HG03103 (cell line): ENCODE data around the gene KIAA0930.
"Not testable (repeated sequence)": the region's sequence is repeated elsewhere in the genome, so short reads cannot be mapped to it uniquely, and the experiment has no call there.

ENCODE experiments used
- ATAC-seq: cut with Tn5 transposase; IDR thresholded peaks from one replicate; pipeline ENCODE4 v1.9.1; 2021; ENCODE audit warnings: low read depth; ENCODE audit not compliant: unreplicated experiment

KIAA0930 gene

GRCh38 chr22:45240810-45241631 lies at the start of gene KIAA0930:
TSS of gene KIAA0930 (minus strand) at chr22:45240894. CDS start at chr22:45240703, 191 bp downstream.
- no peak for ATAC-seq

- no peak for ATAC-seq
These were observed 46.3 kb upstream of the KIAA0930 start for GRCh38 chr22:45286854-45287551.

- no peak for ATAC-seq
These were observed 44.8 kb upstream of the KIAA0930 start for GRCh38 chr22:45285263-45286058.

- ATAC-seq: no peak
These were observed 44.1 kb upstream of the KIAA0930 start, which contains the start of gene UPK3A for GRCh38 chr22:45284705-45285262. TSS of gene UPK3A (plus strand) at chr22:45284949. CDS start at chr22:45285014, 65 bp downstream.

GRCh38 chr22:45281010-45281409 lies 40.3 kb upstream of the KIAA0930 start:
- ATAC-seq: no peak

GRCh38 chr22:45280587-45280980 lies 39.9 kb upstream of the KIAA0930 start:
- ATAC-seq: no peak

GRCh38 chr22:45278125-45278524 lies 37.4 kb upstream of the KIAA0930 start:
- no peak for ATAC-seq

GRCh38 chr22:45277720-45278119 lies 37.0 kb upstream of the KIAA0930 start:
- ATAC-seq: not testable (repeated sequence)

GRCh38 chr22:45276507-45277105 lies 35.9 kb upstream of the KIAA0930 start:
- no peak for ATAC-seq

- no peak for ATAC-seq
These were observed 32.9 kb upstream of the KIAA0930 start for GRCh38 chr22:45273452-45274075.

- no peak for ATAC-seq
These were observed 31.8 kb upstream of the KIAA0930 start for GRCh38 chr22:45272498-45272897.

- ATAC-seq: no peak
These were observed 31.0 kb upstream of the KIAA0930 start for GRCh38 chr22:45271667-45272201.

GRCh38 chr22:45270095-45271020 lies 29.7 kb upstream of the KIAA0930 start:
- ATAC-seq: no peak

GRCh38 chr22:45268958-45269844 lies 28.5 kb upstream of the KIAA0930 start:
- ATAC-seq: no peak

- no peak for ATAC-seq
These were observed 27.7 kb upstream of the KIAA0930 start for GRCh38 chr22:45268167-45268957.

GRCh38 chr22:45265535-45265934 lies 24.8 kb upstream of the KIAA0930 start:
- no peak for ATAC-seq
